Activated T-cell treated with anti-CD3 and anti-CD28 coated beads, Interleukin-2, amount 50 U/mL, for 72 hours (primary cell): Measurements from ENCODE around the gene TM7SF3. TPM values are rescaled to one million over a fixed set of nuclear protein-coding genes. Genes with fewer than 3 reads are reported as not detected.

Experiments
- ATAC-seq, 2 donors: fragments of 150-1000 bp; cut with Tn5 transposase; replicated peaks in 1 of 2; 2 replicates each; pipeline ENCODE4 v1.10.0; 2021; ENCODE audit warnings: moderate library complexity in 2 of 2, mild to moderate bottlenecking in 1 of 2
- DNase-seq, 2 donors: peaks; one replicate each; pipeline ENCODE4 v3.0.0; 2021 to 2022; ENCODE audit warnings: mixed read lengths in 1 of 2
- H3K27ac Mint-ChIP-seq: one replicate; pipeline ENCODE4 v1.8.0; 2022; ENCODE audit warnings: mild to moderate bottlenecking, moderate library complexity, mixed read lengths
- H3K27me3 Mint-ChIP-seq: one replicate; pipeline ENCODE4 v1.8.0; 2022; ENCODE audit warnings: low read depth, mixed read lengths
- H3K36me3 Mint-ChIP-seq, 2 donors: one replicate each; pipeline ENCODE4 v1.8.0; 2022; ENCODE audit warnings: mixed read lengths in 2 of 2, mild to moderate bottlenecking in 1 of 2; ENCODE audit not compliant: insufficient read depth in 2 of 2
- H3K4me1 Mint-ChIP-seq: one replicate; pipeline ENCODE4 v1.8.0; 2022; ENCODE audit warnings: low read depth, mixed read lengths
- H3K4me3 Mint-ChIP-seq, 2 donors: one replicate each; pipeline ENCODE4 v1.8.0; 2022; ENCODE audit warnings: mild to moderate bottlenecking in 2 of 2, mixed read lengths in 2 of 2, moderate library complexity in 2 of 2
- H3K9me3 Mint-ChIP-seq, 2 donors: one replicate each; pipeline ENCODE4 v1.8.0; 2022; ENCODE audit warnings: mixed read lengths in 2 of 2
- total RNA-seq, 2 donors: library from RNA; stranded (reverse); gene quantifications; one replicate each; pipeline ENCODE4 v1.2.3, GENCODE V29; 2022

Gene TM7SF3
- total RNA-seq, 2 donors from 2014 or later, result 45.4 to 71.0 TPM

DNA sequence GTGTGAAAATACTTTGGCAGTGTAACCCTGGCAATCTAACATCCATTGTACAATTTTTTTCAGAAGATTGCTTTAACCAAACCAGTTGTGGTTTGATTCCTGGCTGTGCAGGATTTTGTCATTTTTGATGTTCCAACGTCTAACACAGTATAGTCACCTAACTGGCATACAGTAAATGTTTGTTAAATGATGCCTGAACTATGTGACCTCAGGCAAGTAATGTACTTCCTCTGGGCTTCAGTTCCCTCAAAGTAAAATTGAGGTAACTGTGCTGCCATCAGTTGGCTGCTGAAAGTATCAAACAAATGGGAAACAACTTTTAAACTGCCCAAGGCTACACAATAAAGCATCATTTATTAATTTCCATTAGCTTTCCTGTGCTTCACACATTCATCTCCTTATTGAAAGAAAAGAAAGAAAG is 4.3 kb downstream of the TM7SF3 start:
- ATAC-seq (no peak), DNase-seq (no peak)
- Mint-ChIP-seq H3K27me3 (no peaks in the 10 kb centered on the region), H3K36me3 (peaks cover 0 to 5% of the 10 kb centered on the region in 2 donors), H3K9me3 (no peaks in the 10 kb centered on the region), H3K27ac (peak overlapping the region; percentile 79), H3K4me1 (peaks cover 53% of the 10 kb centered on the region), H3K4me3 (peak overlapping the region in 1 of 2 donors; percentile 2)

GRCh38 chr12:27008081-27008480 is 6.1 kb downstream of the TM7SF3 start:
- no peak overlapping the region for H3K4me3 Mint-ChIP-seq
- ATAC-seq (peak in 1 of 2 donors; percentile 13), DNase-seq (no peak)
- no peaks in the 10 kb centered on the region for H3K27me3 Mint-ChIP-seq
- H3K9me3 Mint-ChIP-seq, result no peaks in the 10 kb centered on the region
- peaks cover 0 to 5% of the 10 kb centered on the region in 2 donors for H3K36me3 Mint-ChIP-seq
- no peak overlapping the region for H3K27ac Mint-ChIP-seq
- H3K4me1 Mint-ChIP-seq, result peaks cover 41% of the 10 kb centered on the region

GRCh38 chr12:27006797-27007467 is 7.3 kb downstream of the TM7SF3 start:
- Mint-ChIP-seq H3K9me3 (no peaks in the 10 kb centered on the region), H3K4me3 (no peak overlapping the region), H3K36me3 (peaks cover 0 to 5% of the 10 kb centered on the region in 2 donors), H3K27me3 (no peaks in the 10 kb centered on the region), H3K4me1 (peaks cover 31% of the 10 kb centered on the region), H3K27ac (no peak overlapping the region)
- DNase-seq (no peak), ATAC-seq (no peak)

DNA sequence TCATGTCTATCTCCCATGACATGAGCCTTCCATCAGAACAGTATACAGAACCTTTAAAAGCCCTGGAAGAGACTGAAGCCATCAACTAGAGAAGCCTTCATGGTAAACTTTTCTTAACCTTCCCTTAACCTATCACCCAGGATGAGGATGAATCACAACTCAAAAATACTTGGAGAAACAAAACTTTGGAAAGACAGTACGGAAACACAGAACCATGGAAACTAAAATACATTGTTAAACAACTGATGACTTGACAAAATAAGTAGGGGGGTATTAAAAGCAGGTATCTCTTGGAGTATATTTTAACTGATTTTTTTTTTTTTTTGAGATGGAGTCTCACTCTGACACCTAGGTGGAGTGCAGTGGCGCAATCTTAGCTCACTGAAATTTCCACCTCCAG is 8.7 kb downstream of the TM7SF3 start:
- ATAC-seq (no peak), DNase-seq (no peak)
- H3K27me3 Mint-ChIP-seq, result no peaks in the 10 kb centered on the region
- no peaks in the 10 kb centered on the region for H3K9me3 Mint-ChIP-seq
- no peak overlapping the region for H3K27ac Mint-ChIP-seq
- H3K4me3 Mint-ChIP-seq, result no peak overlapping the region
- H3K4me1 Mint-ChIP-seq, result peaks cover 18% of the 10 kb centered on the region
- H3K36me3 Mint-ChIP-seq, result peaks cover 0 to 5% of the 10 kb centered on the region in 2 donors

- H3K4me1 Mint-ChIP-seq, result peaks cover 11% of the 10 kb centered on the region
- no peak for ATAC-seq
- H3K36me3 Mint-ChIP-seq, result peaks cover 0 to 7% of the 10 kb centered on the region in 2 donors
- H3K4me3 Mint-ChIP-seq, result no peak overlapping the region
- DNase-seq, result no peak
- H3K27me3 Mint-ChIP-seq, result no peaks in the 10 kb centered on the region
- no peaks in the 10 kb centered on the region for H3K9me3 Mint-ChIP-seq
- H3K27ac Mint-ChIP-seq, result no peak overlapping the region
These were observed 10.5 kb downstream of the TM7SF3 start for GRCh38 chr12:27003421-27004381.

DNA sequence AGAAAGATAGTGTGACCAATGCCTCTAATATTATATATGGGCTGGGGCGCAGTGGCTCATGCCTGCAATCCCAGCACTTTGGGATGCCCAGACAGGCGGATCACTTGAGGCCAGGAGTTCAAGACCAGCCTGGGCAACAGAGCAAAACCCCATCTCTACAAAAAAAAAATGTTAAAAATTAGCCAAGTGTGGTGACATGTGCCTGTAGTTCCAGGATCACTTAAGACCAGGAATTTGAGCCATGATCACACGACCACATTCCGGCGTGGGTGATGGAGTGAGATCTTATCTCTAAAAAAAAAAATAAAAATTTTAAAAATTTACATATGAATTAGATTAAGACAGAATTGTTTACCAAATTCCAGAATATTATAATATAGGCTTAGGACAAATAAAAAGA is 12.0 kb downstream of the TM7SF3 start:
- H3K27me3 Mint-ChIP-seq, result no peaks in the 10 kb centered on the region
- H3K27ac Mint-ChIP-seq, result no peak overlapping the region
- ATAC-seq (no peak), DNase-seq (no peak)
- no peaks in the 10 kb centered on the region for H3K9me3 Mint-ChIP-seq
- no peak overlapping the region for H3K4me3 Mint-ChIP-seq
- peaks cover 0 to 12% of the 10 kb centered on the region in 2 donors for H3K36me3 Mint-ChIP-seq
- peaks cover 5% of the 10 kb centered on the region for H3K4me1 Mint-ChIP-seq

DNA sequence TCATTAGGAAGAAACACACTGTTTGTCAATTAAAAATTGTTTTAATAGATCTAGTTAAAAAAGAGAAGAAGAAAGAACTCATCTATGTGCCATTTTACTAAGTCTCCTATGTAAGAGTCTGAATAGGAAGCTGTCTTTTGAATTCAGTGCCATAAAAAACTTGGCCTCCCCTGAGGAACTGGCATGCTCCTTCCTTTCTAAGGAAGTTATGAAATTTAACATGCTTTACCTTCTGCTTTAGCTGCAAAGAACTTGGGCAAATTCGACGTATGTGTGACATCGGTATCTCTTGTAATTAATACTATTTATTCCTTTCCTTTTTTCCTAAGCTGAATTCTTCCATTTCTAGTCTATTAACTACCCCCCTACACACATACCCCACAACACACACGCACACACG is 12.5 kb downstream of the TM7SF3 start:
- Mint-ChIP-seq H3K36me3 (peaks cover 0 to 12% of the 10 kb centered on the region in 2 donors), H3K9me3 (no peaks in the 10 kb centered on the region), H3K4me3 (no peak overlapping the region), H3K27ac (no peak overlapping the region), H3K27me3 (no peaks in the 10 kb centered on the region), H3K4me1 (peaks cover 5% of the 10 kb centered on the region)
- DNase-seq (no peak), ATAC-seq (no peak)

DNA sequence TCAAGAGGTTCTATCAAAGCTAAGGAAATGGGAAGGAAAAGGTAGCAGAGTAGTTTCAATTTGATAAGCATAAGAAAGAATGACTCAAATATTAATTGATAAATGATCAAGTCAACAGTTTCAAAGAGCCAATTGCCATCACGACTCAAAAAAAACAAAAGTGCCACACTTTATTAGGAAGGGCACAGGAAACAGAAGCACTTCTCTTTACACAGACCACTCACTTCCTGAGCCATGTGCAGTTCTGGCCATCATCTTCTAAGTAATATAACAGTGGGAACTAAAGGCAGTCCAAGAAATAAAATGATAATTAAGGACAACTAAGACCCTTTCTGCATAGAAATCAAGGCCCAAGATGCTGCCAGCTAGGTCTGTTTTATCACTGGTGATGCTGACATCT is 13.2 kb downstream of the TM7SF3 start:
- H3K4me3 Mint-ChIP-seq, result no peak overlapping the region
- peak overlapping the region; percentile 59 for H3K27ac Mint-ChIP-seq
- DNase-seq (no peak), ATAC-seq (no peak)
- H3K27me3 Mint-ChIP-seq, result no peaks in the 10 kb centered on the region
- no peaks in the 10 kb centered on the region for H3K9me3 Mint-ChIP-seq
- H3K36me3 Mint-ChIP-seq, result peaks cover 0 to 12% of the 10 kb centered on the region in 2 donors
- peaks cover 5% of the 10 kb centered on the region for H3K4me1 Mint-ChIP-seq

- ATAC-seq (no peak), DNase-seq (no peak)
- Mint-ChIP-seq H3K9me3 (no peaks in the 10 kb centered on the region), H3K4me3 (no peak overlapping the region), H3K27ac (no peak overlapping the region), H3K4me1 (no peaks in the 10 kb centered on the region), H3K27me3 (no peaks in the 10 kb centered on the region), H3K36me3 (peaks cover 1 to 14% of the 10 kb centered on the region in 2 donors)
These were observed 17.2 kb downstream of the TM7SF3 start for GRCh38 chr12:26997003-26997402.

- H3K36me3 Mint-ChIP-seq, result peaks cover 1 to 11% of the 10 kb centered on the region in 2 donors
- no peak overlapping the region for H3K27ac Mint-ChIP-seq
These were observed 18.5 kb downstream of the TM7SF3 start for GRCh38 chr12:26995706-26996105.

GRCh38 chr12:26994109-26994508 is 20.1 kb downstream of the TM7SF3 start:
- ATAC-seq (no peak), DNase-seq (no peak)
- peaks cover 1 to 8% of the 10 kb centered on the region in 2 donors for H3K36me3 Mint-ChIP-seq
- no peaks in the 10 kb centered on the region for H3K9me3 Mint-ChIP-seq
- H3K4me3 Mint-ChIP-seq, result no peak overlapping the region
- no peaks in the 10 kb centered on the region for H3K27me3 Mint-ChIP-seq
- no peak overlapping the region for H3K27ac Mint-ChIP-seq
- H3K4me1 Mint-ChIP-seq, result no peaks in the 10 kb centered on the region

More at GRCh38 chr12:26995706-26996105, 18.5 kb downstream of the TM7SF3 start:
- H3K4me3 Mint-ChIP-seq, result no peak overlapping the region
- H3K9me3 Mint-ChIP-seq, result no peaks in the 10 kb centered on the region
- ATAC-seq, result no peak
- no peaks in the 10 kb centered on the region for H3K4me1 Mint-ChIP-seq
- DNase-seq, result no peak
- no peaks in the 10 kb centered on the region for H3K27me3 Mint-ChIP-seq

DNA sequence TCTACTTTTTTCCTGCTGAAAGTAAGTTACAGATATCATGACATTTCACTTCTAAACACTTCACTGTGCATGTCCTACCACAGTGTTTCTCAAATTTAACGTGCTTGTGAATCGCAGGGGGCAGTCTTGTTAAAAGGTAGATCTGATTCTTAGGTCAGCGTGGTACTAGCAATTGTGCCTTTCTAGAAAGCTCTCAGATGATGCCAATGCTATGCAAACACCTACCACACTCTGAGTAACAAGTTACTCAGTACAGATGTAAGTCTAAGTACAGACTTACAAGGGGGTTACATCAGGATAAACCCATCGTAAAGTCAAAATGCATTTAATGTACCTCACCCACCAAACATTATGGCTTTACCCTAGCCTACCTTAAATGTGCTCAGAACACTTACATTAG is 22.4 kb downstream of the TM7SF3 start:
- Mint-ChIP-seq H3K4me3 (no peak overlapping the region), H3K36me3 (peaks cover 3 to 5% of the 10 kb centered on the region in 2 donors)

DNA sequence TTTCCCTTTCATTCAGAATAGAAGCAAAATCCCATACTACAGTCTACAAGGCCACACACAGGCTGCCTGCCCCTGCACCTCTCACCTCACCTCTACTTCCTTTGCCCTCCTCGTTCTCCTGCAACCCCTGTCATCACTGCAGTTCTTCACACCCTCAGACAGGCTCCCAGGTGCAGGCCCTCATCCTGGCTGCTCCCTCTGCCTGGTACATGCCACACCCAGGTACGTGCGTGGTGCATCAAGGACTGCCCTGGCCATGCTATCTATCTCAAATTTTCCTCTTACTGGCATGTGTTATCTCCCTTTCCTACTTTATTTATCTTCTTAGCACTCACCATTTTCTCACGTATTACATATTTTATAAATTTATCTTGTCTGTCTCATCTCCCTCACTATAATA is 24.3 kb downstream of the TM7SF3 start:
- Mint-ChIP-seq H3K4me1 (no peaks in the 10 kb centered on the region), H3K36me3 (peaks cover 8 to 12% of the 10 kb centered on the region in 2 donors), H3K27me3 (no peaks in the 10 kb centered on the region), H3K4me3 (no peak overlapping the region), H3K9me3 (no peaks in the 10 kb centered on the region), H3K27ac (peak overlapping the region; percentile 20)
- ATAC-seq, result no peak
- DNase-seq, result no peak

More for the DNA sequence above, 22.4 kb downstream of the TM7SF3 start:
- Mint-ChIP-seq H3K9me3 (no peaks in the 10 kb centered on the region), H3K4me1 (no peaks in the 10 kb centered on the region), H3K27me3 (no peaks in the 10 kb centered on the region), H3K27ac (no peak overlapping the region)
- DNase-seq, result no peak
- peak; percentile 60 to 85 for ATAC-seq
